Small intestine (tissue), 7 donors: Measurements from ENCODE around the gene ARID2. TPM values are rescaled to one million over a fixed set of nuclear protein-coding genes. Genes with fewer than 3 reads are reported as not detected.
A peak's percentile ranks its signal among the peaks of the same experiment; 100 is the strongest.

Source experiments
- DNase-seq, 2 donors: peaks; one replicate each; pipeline versions ENCODE4 v3.0.0 to v3.0.0-alpha.2; 2013
- FAIRE-seq: peaks from 2 replicates; lab custom pipeline; 2012; peaks lifted over from hg19 to GRCh38; lab: Jason Lieb, UNC
- H3K27ac ChIP-seq, 3 donors: one replicate each; pipeline ENCODE4 v1.5.1; 2013; ENCODE audit warnings: low read length in 2 of 3, mild to moderate bottlenecking in 2 of 3, control low read depth in 1 of 3, inconsistent platforms in 1 of 3, low read depth in 1 of 3, moderate library complexity in 1 of 3
- H3K27me3 ChIP-seq, 3 donors: one replicate each; pipeline ENCODE4 v1.6.1; 2013; ENCODE audit warnings: low read length in 3 of 3, inconsistent platforms in 1 of 3; ENCODE audit not compliant: control insufficient read depth in 3 of 3, insufficient read depth in 3 of 3
- H3K36me3 ChIP-seq, 3 donors: one replicate each; pipeline ENCODE4 v1.6.1; 2013; ENCODE audit warnings: low read length in 3 of 3, inconsistent platforms in 1 of 3, low read depth in 1 of 3, mild to moderate bottlenecking in 1 of 3, moderate library complexity in 1 of 3; ENCODE audit not compliant: control insufficient read depth in 3 of 3, insufficient read depth in 2 of 3
- H3K4me1 ChIP-seq, 3 donors: one replicate each; pipeline ENCODE4 v1.6.1; 2013; ENCODE audit warnings: low read length in 2 of 3, inconsistent platforms in 1 of 3, low read depth in 1 of 3, mild to moderate bottlenecking in 1 of 3, moderate library complexity in 1 of 3; ENCODE audit not compliant: control insufficient read depth in 3 of 3, insufficient read depth in 2 of 3
- H3K4me3 ChIP-seq, 3 donors: one replicate each; pipeline ENCODE4 v1.5.1; 2013; ENCODE audit warnings: low read length in 3 of 3, control low read depth in 1 of 3, inconsistent platforms in 1 of 3, low read depth in 1 of 3, mild to moderate bottlenecking in 1 of 3, moderate library complexity in 1 of 3
- H3K9me3 ChIP-seq, 2 donors: one replicate each; pipeline ENCODE4 v1.6.1; 2013; ENCODE audit warnings: low read depth in 1 of 2, low read length in 1 of 2; ENCODE audit not compliant: control insufficient read depth in 2 of 2, insufficient read depth in 1 of 2
- WGBS, 3 donors: extraction: QIAGEN DNeasy Blood & Tissue Kit; methylation state at CpG; one replicate each; pipeline ENCODE4 v1.1.7; 2013; 5-methylcytosine and 5-hydroxymethylcytosine counted together
- polyA plus RNA-seq, 4 donors: library from polyadenylated mRNA; stranded (reverse) in 3 of 4; unstranded in 1 of 4; fragments of 200-250 nt in 3 of 4; fragments of 120-200 nt in 1 of 4; gene quantifications; one replicate each; pipeline versions ENCODE4 v1.2.1 to v1.2.3, GENCODE V29; 2013
- donor health status: healthy with polysubstance abuse.
- donor health status: control.
- donor health status: control.
- donor health status: Bipolar disorder and iron deficiency.
- donor health status: healthy.

ARID2 gene
- polyA plus RNA-seq, 4 donors: 5.1 to 17.6 (median 6.0) TPM

DNA sequence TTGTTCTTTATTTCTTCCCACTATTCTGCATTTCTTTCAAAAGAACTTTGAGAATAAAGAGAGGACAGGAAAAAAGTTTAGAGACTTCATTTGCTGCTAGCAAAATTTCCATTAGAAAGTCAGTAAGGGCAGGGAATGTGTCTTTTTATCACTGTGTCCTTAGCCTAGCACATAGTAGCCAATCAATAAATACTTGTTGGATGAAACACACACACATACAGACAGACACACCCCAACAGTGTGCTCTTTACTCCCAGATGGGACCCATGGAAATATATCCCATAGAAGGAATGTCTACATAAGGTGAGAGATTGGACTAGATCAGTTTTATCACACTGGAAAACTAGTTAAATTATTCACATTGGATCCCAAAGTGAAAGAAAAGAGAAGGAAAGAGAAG lies 21.1 kb upstream of the ARID2 start:
- Histone ChIP-seq H3K4me3 (no peak overlapping the region), H3K9me3 (no peaks in the 10 kb centered on the region), H3K27ac (no peak overlapping the region), H3K27me3 (no peaks in the 10 kb centered on the region), H3K4me1 (no peaks in the 10 kb centered on the region), H3K36me3 (no peaks in the 10 kb centered on the region)
- FAIRE-seq (no peak), DNase-seq (peak in 1 of 2 donors; percentile 44)

DNA sequence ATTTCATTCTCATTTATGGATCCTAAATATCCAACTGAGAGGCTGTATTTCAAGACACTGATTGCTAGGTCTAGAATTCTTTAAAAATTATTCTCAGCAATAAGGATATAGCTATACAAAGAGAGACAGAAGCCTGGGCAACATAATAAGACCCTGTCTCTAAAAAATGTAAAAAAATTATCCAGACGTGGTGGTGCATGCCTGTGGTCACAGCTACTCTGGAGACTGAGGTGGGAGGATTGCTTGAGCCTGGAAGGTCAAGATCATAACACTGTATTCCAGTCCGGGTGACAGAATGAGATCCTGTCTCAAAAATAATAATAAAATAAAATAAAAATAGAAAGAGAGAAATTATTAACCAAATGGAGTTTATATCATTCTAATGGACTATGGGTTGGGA lies 20.6 kb upstream of the ARID2 start:
- no peaks in the 10 kb centered on the region for H3K9me3 ChIP-seq
- WGBS, 3 donors: 76 to 80% (median 80%) methylated on average over 2 of the region's 2 CpGs
- FAIRE-seq (no peak), DNase-seq (no peak)
- H3K27me3 ChIP-seq: no peaks in the 10 kb centered on the region
- no peaks in the 10 kb centered on the region for H3K4me1 ChIP-seq
- H3K36me3 ChIP-seq: peaks cover 0 to 2% (median 0%) of the 10 kb centered on the region in 3 donors
- no peak overlapping the region for H3K4me3 ChIP-seq
- H3K27ac ChIP-seq: no peak overlapping the region

DNA sequence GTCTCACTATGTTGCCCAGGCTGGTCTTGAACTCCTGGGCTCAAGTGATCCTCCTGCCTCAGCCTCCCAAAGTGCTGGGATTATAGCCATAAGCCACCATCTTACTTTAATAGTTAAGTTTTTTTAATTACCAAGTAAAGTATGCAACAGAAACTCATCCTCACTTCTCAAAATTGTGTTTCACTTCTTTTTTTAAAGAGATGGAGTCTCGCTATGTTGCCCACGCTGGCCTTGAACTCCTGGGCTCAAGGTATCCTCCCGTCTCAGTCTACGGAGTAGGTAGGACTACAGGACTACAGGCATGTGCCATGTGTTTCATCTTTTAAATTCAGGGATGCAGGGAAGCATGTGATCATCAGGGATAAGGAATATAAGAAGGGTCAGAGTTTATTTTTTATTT lies 17.2 kb upstream of the ARID2 start:
- peaks cover 0 to 2% (median 0%) of the 10 kb centered on the region in 3 donors for H3K36me3 ChIP-seq
- H3K4me3 ChIP-seq: no peak overlapping the region
- DNase-seq (no peak), FAIRE-seq (no peak)
- H3K27me3 ChIP-seq: no peaks in the 10 kb centered on the region
- H3K9me3 ChIP-seq: no peaks in the 10 kb centered on the region
- no peak overlapping the region for H3K27ac ChIP-seq
- no peaks in the 10 kb centered on the region for H3K4me1 ChIP-seq
- 85 to 97% (median 90%) methylated on average over 4 of the region's 4 CpGs for WGBS, 3 donors

DNA sequence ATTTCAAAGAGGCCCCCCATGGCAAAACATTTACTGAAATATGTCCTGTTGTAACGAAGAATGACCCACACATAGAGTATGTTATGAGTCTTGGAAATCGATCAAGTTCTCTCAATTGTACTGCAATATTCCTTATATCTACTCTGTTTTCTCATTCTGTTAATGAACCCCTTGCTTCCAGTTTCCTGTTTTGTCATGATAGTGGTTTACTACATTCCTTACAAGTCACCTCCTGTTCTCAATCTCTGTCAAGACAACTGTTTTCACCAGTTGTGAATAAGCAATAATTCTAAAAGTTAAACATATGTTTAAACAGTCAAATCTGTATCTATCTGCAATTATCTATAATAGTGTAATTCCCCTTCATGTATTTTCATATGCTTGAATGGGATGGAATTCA lies 16.4 kb upstream of the ARID2 start:
- H3K9me3 ChIP-seq: no peaks in the 10 kb centered on the region
- no peak for FAIRE-seq
- no peak overlapping the region for H3K27ac ChIP-seq
- H3K27me3 ChIP-seq: no peaks in the 10 kb centered on the region
- H3K4me3 ChIP-seq: no peak overlapping the region
- no peaks in the 10 kb centered on the region for H3K4me1 ChIP-seq
- no peak for DNase-seq
- 88 to 96% (median 93%) methylated on average over 2 of the region's 2 CpGs for WGBS, 3 donors
- H3K36me3 ChIP-seq: peaks cover 0 to 2% (median 0%) of the 10 kb centered on the region in 3 donors

DNA sequence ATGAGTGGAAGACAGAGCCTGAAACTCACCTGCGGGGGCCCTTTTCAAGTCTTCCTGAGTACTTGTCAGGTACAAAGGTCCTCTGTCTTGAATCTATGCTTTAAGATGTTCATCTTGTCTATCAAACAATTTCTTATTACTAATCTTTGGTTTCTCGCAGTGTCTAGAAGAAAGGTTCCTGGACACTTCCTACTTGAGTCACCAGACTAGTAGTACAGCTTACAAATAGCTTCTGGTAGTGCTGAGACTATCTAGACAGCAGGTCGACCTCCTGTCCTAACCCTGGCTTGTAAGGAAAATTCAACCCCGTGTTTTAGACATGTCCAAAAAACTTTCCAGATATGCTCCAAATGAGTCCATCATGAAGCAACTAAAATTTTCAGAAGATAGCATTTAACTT lies 11.2 kb upstream of the ARID2 start:
- 72 to 86% (median 81%) methylated on average over 4 of the region's 4 CpGs for WGBS, 3 donors
- Histone ChIP-seq H3K4me1 (peaks cover 0 to 2% (median 1%) of the 10 kb centered on the region in 3 donors), H3K27ac (no peak overlapping the region), H3K27me3 (no peaks in the 10 kb centered on the region), H3K9me3 (no peaks in the 10 kb centered on the region), H3K4me3 (no peak overlapping the region), H3K36me3 (peaks cover 0 to 3% (median 2%) of the 10 kb centered on the region in 3 donors)
- FAIRE-seq (no peak), DNase-seq (no peak)

DNA sequence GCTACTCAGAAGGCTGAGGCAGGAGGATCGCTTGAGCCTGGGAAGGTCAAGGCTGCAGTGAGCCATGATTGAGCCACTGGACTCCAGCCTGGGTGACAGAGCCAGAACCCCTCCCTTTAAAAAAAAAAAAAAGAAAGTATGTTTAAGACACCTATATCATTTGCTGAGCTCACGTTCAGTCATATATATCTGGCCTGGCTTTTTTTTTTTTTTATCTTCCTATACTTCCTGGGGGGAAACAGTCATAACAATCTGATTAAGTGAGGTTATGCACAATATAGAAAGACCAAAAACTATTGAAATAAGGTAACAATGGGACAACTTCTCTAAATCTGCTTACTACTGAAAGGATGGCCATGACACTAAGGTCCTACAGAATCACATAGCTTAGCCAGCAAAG lies 9.4 kb upstream of the ARID2 start:
- no peak overlapping the region for H3K27ac ChIP-seq
- no peak for DNase-seq
- peaks cover 0 to 3% (median 0%) of the 10 kb centered on the region in 3 donors for H3K36me3 ChIP-seq
- no peak overlapping the region for H3K4me3 ChIP-seq
- peaks cover 1 to 4% (median 1%) of the 10 kb centered on the region in 3 donors for H3K4me1 ChIP-seq
- H3K9me3 ChIP-seq: no peaks in the 10 kb centered on the region
- 88 to 93% (median 92%) methylated on average over 2 of the region's 2 CpGs for WGBS, 3 donors
- FAIRE-seq: no peak
- H3K27me3 ChIP-seq: no peaks in the 10 kb centered on the region

DNA sequence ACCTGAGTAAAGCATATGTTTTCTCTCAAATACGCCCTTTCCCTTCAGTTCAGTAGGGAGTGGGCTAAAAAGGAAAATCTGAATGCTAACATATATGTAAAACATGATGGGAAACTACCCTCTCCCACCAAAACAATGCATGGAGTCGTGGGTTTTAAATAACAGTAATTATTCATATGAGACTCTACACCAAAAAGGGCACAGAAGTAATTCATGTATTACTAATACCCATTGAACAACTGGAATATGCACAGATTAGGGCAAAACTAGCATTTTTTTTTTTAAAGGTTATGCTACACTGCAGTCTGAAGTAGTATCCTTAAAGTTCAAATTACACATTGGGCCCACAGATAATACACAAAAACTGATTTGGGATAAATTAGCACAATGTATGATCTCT lies 8.1 kb upstream of the ARID2 start:
- no peaks in the 10 kb centered on the region for H3K9me3 ChIP-seq
- no peak for FAIRE-seq
- no peak overlapping the region for H3K4me3 ChIP-seq
- WGBS, 3 donors: 81 to 91% (median 86%) methylated on average over 2 of the region's 2 CpGs
- no peak for DNase-seq
- no peak overlapping the region for H3K27ac ChIP-seq
- no peaks in the 10 kb centered on the region for H3K27me3 ChIP-seq
- H3K4me1 ChIP-seq: peaks cover 1 to 4% (median 3%) of the 10 kb centered on the region in 3 donors
- H3K36me3 ChIP-seq: peaks cover 0 to 3% (median 0%) of the 10 kb centered on the region in 3 donors

DNA sequence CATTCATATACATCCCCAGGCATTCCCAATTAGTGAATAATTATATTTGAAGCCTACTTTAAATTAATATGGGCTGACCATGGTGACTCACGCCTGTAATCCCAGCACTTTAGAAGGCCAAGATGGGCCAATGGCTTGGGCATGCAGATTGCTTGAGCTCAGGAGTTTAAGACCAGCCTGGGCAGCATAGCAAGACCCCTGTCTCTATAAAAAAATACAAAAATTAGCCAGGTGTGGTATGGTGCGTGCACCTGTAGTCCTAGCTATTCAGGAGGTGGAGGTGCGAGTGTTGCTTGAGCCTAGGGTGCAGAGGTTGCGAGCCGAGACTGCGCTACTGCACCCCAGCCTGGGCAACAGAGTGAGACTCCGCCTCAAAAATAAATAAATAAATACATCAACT lies 7.6 kb upstream of the ARID2 start:
- FAIRE-seq (no peak), DNase-seq (no peak)
- Histone ChIP-seq H3K9me3 (no peaks in the 10 kb centered on the region), H3K36me3 (peaks cover 0 to 3% (median 0%) of the 10 kb centered on the region in 3 donors), H3K4me3 (no peak overlapping the region), H3K27ac (no peak overlapping the region), H3K4me1 (peaks cover 1 to 4% (median 3%) of the 10 kb centered on the region in 3 donors), H3K27me3 (no peaks in the 10 kb centered on the region)
- WGBS, 3 donors: 96 to 99% (median 98%) methylated on average over 7 of the region's 7 CpGs
